Measurements from ENCODE around the gene CPLX1. TPM values are rescaled to one million over a fixed set of nuclear protein-coding genes. Genes with fewer than 3 reads are reported as not detected.

Gene CPLX1
- total RNA-seq, result 10 to 100 TPM in 2 of 8 experiments, 1 to 10 TPM in 6; 1.8 to 15.1 (median 5.4) TPM

DNA sequence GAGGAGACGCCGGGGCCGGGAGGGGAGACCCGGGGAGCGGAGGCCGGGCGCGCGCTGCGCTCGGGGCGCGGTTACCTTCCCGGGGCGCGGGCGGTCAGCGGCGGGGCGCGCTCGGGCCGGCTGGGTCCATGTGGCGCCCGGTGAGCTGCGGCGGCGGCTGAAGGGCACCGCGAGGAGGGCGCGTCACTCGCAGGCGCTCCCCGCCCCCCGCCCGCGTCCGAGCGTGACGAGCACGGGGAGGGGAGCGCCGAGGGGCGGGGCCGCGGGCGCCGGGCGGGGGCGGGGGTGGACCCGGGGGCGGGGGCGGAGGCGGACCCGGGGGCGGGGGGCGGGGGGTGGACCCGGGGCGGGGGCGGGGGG is at the start of gene CPLX1:
Gene CPLX1 (minus strand): TSS at position 159 of the 360 bp plus-strand sequence. CDS start 1,607 bp downstream, outside the sequence.
- in situ Hi-C loops (cut with MboI; ENCODE audit: low pct_unique_long_range_greater_than_20kb in 2 of 9, low sequenced_read_pairs in 9 of 9, unreplicated experiment in 9 of 9), result no loop called here
- Histone ChIP-seq H3K27ac (peak within 1 kb of the TSS; percentile 49 to 81), H3K4me3 (peak within 1 kb of the TSS; percentile 44 to 73 (median 63)), H3K4me1 (replicated peaks in 1 of 2) (peaks cover 14 to 36% of the 10 kb centered on the region in 2 donors)
- WGBS, 10 experiments, result no CpG with 5 or more reads among the region's 61 CpGs
- peak; percentile 32 to 63 (median 48) for ATAC-seq (replicated peaks in 6 of 8)

GRCh38 chr4:874971-875817 is 49.3 kb upstream of the CPLX1 start:
- in situ Hi-C loops (cut with MboI; ENCODE audit: low pct_unique_long_range_greater_than_20kb in 2 of 9, low sequenced_read_pairs in 9 of 9, unreplicated experiment in 9 of 9), result no loop called here
- Histone ChIP-seq H3K4me1 (replicated peaks in 1 of 2) (no peaks in the 10 kb centered on the region), H3K4me3 (no peak overlapping the region), H3K27ac (no peak overlapping the region)
- no peak for ATAC-seq (replicated peaks in 6 of 8)
- 50 to 95% (median 87%) methylated on average over 2 to 15 of the region's 17 CpGs for WGBS, 10 experiments

DNA sequence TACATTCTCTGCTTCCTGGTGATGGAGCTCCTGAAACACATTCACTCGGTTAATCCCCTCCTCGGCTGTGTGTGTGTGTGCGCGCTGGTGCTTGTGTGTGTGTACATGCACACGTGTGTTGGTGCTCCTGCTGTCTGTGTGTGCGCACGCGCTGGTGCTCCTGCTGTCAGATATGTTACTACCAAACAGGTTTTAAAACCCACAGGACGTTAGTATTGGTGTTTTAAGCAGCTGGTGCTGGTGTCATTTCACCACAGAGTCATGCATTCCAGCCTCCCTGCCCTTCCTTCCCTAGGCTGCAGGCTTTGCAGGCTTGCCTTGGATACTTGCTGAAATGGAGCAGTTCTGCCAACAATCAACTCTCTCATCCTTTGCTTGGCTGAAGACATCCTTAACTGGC is 48.1 kb upstream of the CPLX1 start:
- ATAC-seq (replicated peaks in 6 of 8), result no peak
- no peaks in the 10 kb centered on the region for H3K4me1 ChIP-seq (replicated peaks in 1 of 2)
- no peak overlapping the region for H3K27ac ChIP-seq
- WGBS, 10 experiments, result 57 to 100% (median 89%) methylated on average over 1 to 8 of the region's 9 CpGs; no CpG with 5 or more reads in 2 of the 10 experiments
- in situ Hi-C loops (cut with MboI; ENCODE audit: low pct_unique_long_range_greater_than_20kb in 2 of 9, low sequenced_read_pairs in 9 of 9, unreplicated experiment in 9 of 9), result no loop called here
- no peak overlapping the region for H3K4me3 ChIP-seq

DNA sequence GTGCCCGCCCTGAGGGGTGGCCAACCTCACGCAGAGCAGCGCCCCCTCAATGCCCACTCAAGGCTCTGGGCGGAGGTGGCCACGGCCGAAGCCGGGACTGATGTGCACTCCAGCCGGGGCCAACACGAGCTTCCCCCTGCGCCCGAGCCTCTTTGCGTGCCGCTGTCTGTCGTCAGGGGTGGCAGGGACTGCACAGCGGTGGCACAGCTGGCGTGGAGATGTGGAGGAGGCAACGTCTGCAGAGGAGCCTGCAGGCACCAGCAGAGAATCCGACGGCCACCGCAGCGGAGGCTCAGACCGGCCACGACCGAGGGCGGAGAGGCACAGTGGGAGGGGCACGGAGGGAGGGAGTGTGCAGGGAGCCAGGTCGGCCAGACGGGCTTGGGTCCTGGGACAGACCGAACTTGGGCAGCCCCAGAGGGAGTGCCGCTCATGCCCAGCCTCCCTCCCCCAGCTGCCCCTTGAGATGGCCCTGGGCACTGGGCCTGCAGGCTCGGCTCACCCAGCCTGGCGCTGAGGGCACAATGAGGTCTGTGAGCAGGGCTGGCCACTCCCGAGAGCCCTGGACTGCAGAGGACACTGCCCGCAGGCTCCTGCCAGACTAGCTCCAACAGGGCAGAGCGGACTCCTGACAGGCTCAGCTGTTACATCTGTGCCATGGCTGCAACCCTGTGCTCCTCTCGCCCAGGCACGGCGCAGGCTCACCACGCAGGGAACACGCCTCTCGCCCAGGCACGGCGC is 46.5 kb upstream of the CPLX1 start:
- Histone ChIP-seq H3K4me1 (replicated peaks in 1 of 2) (no peaks in the 10 kb centered on the region), H3K27ac (no peak overlapping the region), H3K4me3 (no peak overlapping the region)
- ATAC-seq (replicated peaks in 6 of 8), result peak in 2 of 8 experiments; percentile 19 to 25
- 95 to 100% (median 98%) methylated on average over 8 to 12 of the region's 43 CpGs; no CpG with 5 or more reads in 7 of the 10 experiments for WGBS, 10 experiments
- in situ Hi-C loops (cut with MboI; ENCODE audit: low pct_unique_long_range_greater_than_20kb in 2 of 9, low sequenced_read_pairs in 9 of 9, unreplicated experiment in 9 of 9), result no loop called here

GRCh38 chr4:871484-871883 is 45.6 kb upstream of the CPLX1 start:
- H3K4me3 ChIP-seq, result no peak overlapping the region
- ATAC-seq (replicated peaks in 6 of 8), result no peak
- no peaks in the 10 kb centered on the region for H3K4me1 ChIP-seq (replicated peaks in 1 of 2)
- H3K27ac ChIP-seq, result no peak overlapping the region
- in situ Hi-C loops (cut with MboI; ENCODE audit: low pct_unique_long_range_greater_than_20kb in 2 of 9, low sequenced_read_pairs in 9 of 9, unreplicated experiment in 9 of 9), result no loop called here
- 90% methylated on average over 2 of the region's 9 CpGs; no CpG with 5 or more reads in 9 of the 10 experiments for WGBS, 10 experiments

- WGBS, 10 experiments, result 87 to 100% (median 100%) methylated on average over 1 to 11 of the region's 20 CpGs; no CpG with 5 or more reads in 5 of the 10 experiments
- no peaks in the 10 kb centered on the region for H3K4me1 ChIP-seq (replicated peaks in 1 of 2)
- H3K27ac ChIP-seq, result no peak overlapping the region
- H3K4me3 ChIP-seq, result no peak overlapping the region
- in situ Hi-C loops (cut with MboI; ENCODE audit: low pct_unique_long_range_greater_than_20kb in 2 of 9, low sequenced_read_pairs in 9 of 9, unreplicated experiment in 9 of 9), result no loop called here
- no peak for ATAC-seq (replicated peaks in 6 of 8)
These were observed 45.0 kb upstream of the CPLX1 start for GRCh38 chr4:870951-871350.

DNA sequence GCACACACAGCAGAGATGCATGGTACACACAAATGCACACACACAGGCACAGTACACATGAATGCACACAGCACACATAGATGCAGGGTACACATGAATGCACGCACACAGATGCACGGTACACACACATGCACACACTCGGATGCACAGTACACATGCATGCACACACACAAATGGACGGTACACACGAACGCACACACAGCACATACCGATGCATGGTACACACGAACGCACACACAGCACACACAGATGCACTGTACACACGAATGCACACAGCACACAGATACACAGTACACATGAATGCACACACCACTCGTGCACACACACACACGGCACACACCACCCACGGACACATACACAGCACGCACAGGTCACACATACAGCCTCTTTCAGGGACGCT is 43.8 kb upstream of the CPLX1 start:
- H3K4me1 ChIP-seq (replicated peaks in 1 of 2), result no peaks in the 10 kb centered on the region
- 90 to 100% (median 95%) methylated on average over 2 to 8 of the region's 15 CpGs; no CpG with 5 or more reads in 5 of the 10 experiments for WGBS, 10 experiments
- no peak overlapping the region for H3K4me3 ChIP-seq
- ATAC-seq (replicated peaks in 6 of 8), result no peak
- H3K27ac ChIP-seq, result no peak overlapping the region
- in situ Hi-C loops (cut with MboI; ENCODE audit: low pct_unique_long_range_greater_than_20kb in 2 of 9, low sequenced_read_pairs in 9 of 9, unreplicated experiment in 9 of 9), result no loop called here

- Histone ChIP-seq H3K4me3 (no peak overlapping the region), H3K4me1 (replicated peaks in 1 of 2) (no peaks in the 10 kb centered on the region), H3K27ac (no peak overlapping the region)
- 80 to 93% methylated on average over 2 to 3 of the region's 21 CpGs; no CpG with 5 or more reads in 8 of the 10 experiments for WGBS, 10 experiments
- ATAC-seq (replicated peaks in 6 of 8), result no peak
- in situ Hi-C loops (cut with MboI; ENCODE audit: low pct_unique_long_range_greater_than_20kb in 2 of 9, low sequenced_read_pairs in 9 of 9, unreplicated experiment in 9 of 9), result no loop called here
These were observed 42.5 kb upstream of the CPLX1 start for GRCh38 chr4:868421-868820.

DNA sequence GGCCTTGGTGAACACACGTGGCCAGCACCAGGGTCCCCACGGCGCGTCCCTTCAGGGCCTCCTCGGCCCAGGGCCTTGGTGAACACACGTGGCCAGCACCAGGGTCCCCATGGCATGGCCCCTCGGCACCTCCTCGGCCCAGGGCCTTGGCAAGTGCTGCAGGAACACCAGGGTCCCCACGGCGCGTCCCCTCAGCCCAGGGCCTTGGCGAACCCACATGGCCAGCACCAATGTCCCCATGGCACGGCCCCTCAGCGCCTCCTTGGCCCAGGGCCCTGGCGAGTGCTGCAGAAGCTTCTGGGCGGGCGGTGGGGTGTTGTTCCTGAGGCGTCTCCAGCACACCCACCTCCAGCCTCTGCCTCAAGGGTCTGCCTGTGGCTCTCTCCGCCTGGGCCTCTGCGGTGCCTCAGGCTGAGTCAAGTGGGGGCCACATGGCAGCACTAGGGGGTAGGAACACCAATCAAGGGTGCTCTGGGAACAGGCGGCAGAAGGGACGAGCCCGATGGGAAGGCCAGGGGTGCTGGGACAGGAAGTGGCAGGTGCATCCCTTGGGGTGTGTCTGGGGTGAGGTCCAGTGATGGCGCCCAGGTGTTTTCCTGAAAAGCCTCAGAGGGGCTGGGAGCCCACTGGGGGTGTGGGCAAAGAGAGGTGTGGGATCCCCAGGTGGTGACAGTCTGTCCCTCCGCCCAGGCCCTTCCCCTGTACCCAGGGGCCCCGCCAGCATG is 41.8 kb upstream of the CPLX1 start:
- in situ Hi-C loops (cut with MboI; ENCODE audit: low pct_unique_long_range_greater_than_20kb in 2 of 9, low sequenced_read_pairs in 9 of 9, unreplicated experiment in 9 of 9), result no loop called here
- Histone ChIP-seq H3K4me3 (no peak overlapping the region), H3K4me1 (replicated peaks in 1 of 2) (no peaks in the 10 kb centered on the region), H3K27ac (no peak overlapping the region)
- WGBS, 10 experiments, result 92 to 100% (median 100%) methylated on average over 2 to 5 of the region's 26 CpGs; no CpG with 5 or more reads in 7 of the 10 experiments
- ATAC-seq (replicated peaks in 6 of 8), result no peak

DNA sequence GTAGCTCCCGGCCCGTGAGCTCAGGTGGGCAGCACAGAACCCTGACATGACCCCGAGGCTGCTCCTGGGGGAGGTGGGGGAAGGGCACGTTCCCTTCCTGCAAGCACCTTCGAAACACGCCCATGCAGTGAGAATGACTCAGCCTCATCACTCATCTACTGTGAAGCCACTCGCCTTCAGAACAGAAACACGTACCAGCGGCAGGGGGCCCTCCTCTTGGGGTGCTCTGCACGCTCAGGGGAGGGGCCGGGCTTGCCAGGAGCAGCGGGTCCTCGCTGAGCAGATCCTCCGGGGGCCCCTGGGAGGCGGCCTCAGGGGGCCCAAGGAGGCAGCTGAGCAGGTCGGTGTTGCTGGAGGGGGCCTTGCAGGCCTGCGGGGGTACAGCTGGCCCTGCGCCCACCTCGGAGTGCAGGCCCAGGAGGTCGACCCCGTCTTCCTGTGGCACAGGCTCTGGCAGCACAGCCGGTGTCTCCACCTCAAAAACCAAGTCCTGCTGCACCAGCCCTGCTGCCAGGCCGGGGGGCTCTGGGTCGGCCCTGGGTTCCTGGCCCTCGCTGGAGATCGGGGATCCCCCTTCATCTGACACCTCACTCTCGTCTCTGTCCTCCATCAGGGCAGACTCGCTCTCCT is 40.9 kb upstream of the CPLX1 start:
- Histone ChIP-seq H3K27ac (peak overlapping the region in 1 of 2 donors; percentile 56), H3K4me1 (replicated peaks in 1 of 2) (no peaks in the 10 kb centered on the region), H3K4me3 (no peak overlapping the region)
- ATAC-seq (replicated peaks in 6 of 8), result peak in 5 of 8 experiments; percentile 78 to 94 (median 80)
- WGBS, 10 experiments, result 53 to 100% (median 100%) methylated on average over 3 to 5 of the region's 28 CpGs; no CpG with 5 or more reads in 7 of the 10 experiments
- in situ Hi-C loops (cut with MboI; ENCODE audit: low pct_unique_long_range_greater_than_20kb in 2 of 9, low sequenced_read_pairs in 9 of 9, unreplicated experiment in 9 of 9), result no loop called here

- Histone ChIP-seq H3K4me3 (no peak overlapping the region), H3K27ac (peak overlapping the region in 1 of 2 donors; percentile 33), H3K4me1 (replicated peaks in 1 of 2) (no peaks in the 10 kb centered on the region)
- 60 to 95% (median 91%) methylated on average over 1 to 6 of the region's 24 CpGs; no CpG with 5 or more reads in 7 of the 10 experiments for WGBS, 10 experiments
- ATAC-seq (replicated peaks in 6 of 8), result no peak
- in situ Hi-C loops (cut with MboI; ENCODE audit: low pct_unique_long_range_greater_than_20kb in 2 of 9, low sequenced_read_pairs in 9 of 9, unreplicated experiment in 9 of 9), result no loop called here
These were observed 40.3 kb upstream of the CPLX1 start for GRCh38 chr4:866068-866760.

- no peak overlapping the region for H3K27ac ChIP-seq
- no peak for ATAC-seq (replicated peaks in 6 of 8)
- 100% methylated on average over 1 to 3 of the region's 18 CpGs; no CpG with 5 or more reads in 8 of the 10 experiments for WGBS, 10 experiments
- no peaks in the 10 kb centered on the region for H3K4me1 ChIP-seq (replicated peaks in 1 of 2)
- H3K4me3 ChIP-seq, result no peak overlapping the region
- in situ Hi-C loops (cut with MboI; ENCODE audit: low pct_unique_long_range_greater_than_20kb in 2 of 9, low sequenced_read_pairs in 9 of 9, unreplicated experiment in 9 of 9), result no loop called here
These were observed 39.6 kb upstream of the CPLX1 start for GRCh38 chr4:865572-865971.
